Prostate gland (tissue), 2 donors: Measurements from ENCODE around the gene CEP72. TPM values are rescaled to one million over a fixed set of nuclear protein-coding genes. Genes with fewer than 3 reads are reported as not detected.

Experiments used
- DNase-seq: peaks from one replicate; pipeline ENCODE4 v3.0.0-alpha.2; 2019; ENCODE audit warnings: low spot score
- H3K27ac ChIP-seq, 2 donors: fragments of 200-600 bp; sonication (generic); 2 replicates each; pipeline ENCODE4 v1.5.1; 2017 to 2019
- H3K27me3 ChIP-seq: fragments of 200-600 bp; sonication (generic); replicated peaks from 2 replicates; pipeline ENCODE4 v1.5.1; 2019; ENCODE audit not compliant: insufficient read depth
- H3K36me3 ChIP-seq, 2 donors: fragments of 200-600 bp; sonication (generic); 1 replicate in 1 of 2; 2 replicates in 1 of 2; pipeline versions ENCODE4 v1.5.1 to v1.8.1; 2017 to 2019
- H3K4me1 ChIP-seq: fragments of 200-600 bp; sonication (generic); replicated peaks from 2 replicates; pipeline ENCODE4 v1.5.1; 2019
- H3K4me3 ChIP-seq, 2 donors: fragments of 200-600 bp; sonication (generic); 2 replicates each; pipeline ENCODE4 v1.5.1; 2017 to 2019
- H3K9me3 ChIP-seq: fragments of 200-600 bp; sonication (generic); 2 replicates; pipeline ENCODE4 v1.5.1; 2017
- CTCF ChIP-seq, 4 experiments: fragments of 200-600 bp in 2 of 4; fragments of 450-650 bp in 2 of 4; sonication (generic) in 2 of 4; IDR thresholded peaks; 1 replicate in 3 of 4; 2 replicates in 1 of 4; pipeline ENCODE4 v1.5.1; 2016 to 2019; ENCODE audit warnings: antibody characterized with exemption in 4 of 4, mild to moderate bottlenecking in 2 of 4, moderate library complexity in 2 of 4
- POLR2A ChIP-seq: fragments of 450-650 bp; IDR thresholded peaks from one replicate; pipeline ENCODE4 v1.6.1; 2016; ENCODE audit warnings: antibody characterized with exemption, mild to moderate bottlenecking
- POLR2AphosphoS5 ChIP-seq: sonication (generic); formaldehyde crosslinking; IDR thresholded peaks from one replicate; pipeline ENCODE4 v1.6.1; 2017; ENCODE audit warnings: antibody characterized with exemption
- WGBS: methylation state at CpG from one replicate; pipeline ENCODE4 v1.1.5; 2018; 5-methylcytosine and 5-hydroxymethylcytosine counted together
- intact Hi-C: fragments of 100-400 bp; cut with DNase I; formaldehyde crosslinking; loops from one replicate; pipeline ENCODE4 v1.14.2; 2022
- total RNA-seq, 2 donors: library from RNA; depleted of rRNA; stranded (reverse); fragments of >200 nt; gene quantifications; one replicate each; pipeline ENCODE4 v1.1.0, GENCODE V29; 2016

Gene CEP72
- total RNA-seq, 2 donors from 2014 or later: 6.4 to 12.8 TPM

- H3K27ac ChIP-seq: no peak overlapping the region
- intact Hi-C loops: no loop called here
- DNase-seq: no peak
- no peaks in the 10 kb centered on the region for H3K27me3 ChIP-seq
- no peak overlapping the region for H3K4me3 ChIP-seq
- no peak for TF ChIP-seq POLR2AphosphoS5
- 30% methylated on average over 9 of the region's 9 CpGs for WGBS
- no peaks in the 10 kb centered on the region for H3K36me3 ChIP-seq
- H3K4me1 ChIP-seq: no peaks in the 10 kb centered on the region
- H3K9me3 ChIP-seq: no peaks in the 10 kb centered on the region
Measured at GRCh38 chr5:585962-586628, 26.0 kb upstream of the CEP72 start.

DNA sequence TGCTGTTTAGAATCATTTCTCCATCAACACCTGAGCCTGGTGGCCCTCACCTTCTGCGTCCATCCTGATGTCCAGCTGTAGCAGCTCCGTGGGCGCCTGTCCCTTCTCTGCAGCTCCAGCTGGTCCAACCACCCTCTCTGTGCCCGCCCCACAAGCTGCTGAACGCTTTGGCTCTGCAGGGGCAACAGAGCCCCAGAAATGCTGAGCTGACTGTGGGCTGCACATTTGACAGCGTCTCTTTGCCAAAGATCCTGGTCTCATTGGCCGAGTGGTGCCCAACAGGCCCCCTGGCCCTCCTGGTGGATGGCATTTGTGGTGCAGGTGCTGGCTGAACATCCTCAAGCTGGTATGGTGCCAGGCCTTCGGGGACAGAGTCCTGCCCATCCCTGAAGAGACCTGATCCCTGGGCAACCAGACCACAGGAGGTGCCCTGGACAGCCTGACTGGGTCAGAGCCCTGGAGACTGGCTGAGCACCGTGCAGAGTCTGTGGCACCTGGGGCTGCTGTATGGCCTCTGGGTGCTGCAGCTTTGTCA, 25.3 kb upstream of the CEP72 start:
- DNase-seq: no peak

DNA sequence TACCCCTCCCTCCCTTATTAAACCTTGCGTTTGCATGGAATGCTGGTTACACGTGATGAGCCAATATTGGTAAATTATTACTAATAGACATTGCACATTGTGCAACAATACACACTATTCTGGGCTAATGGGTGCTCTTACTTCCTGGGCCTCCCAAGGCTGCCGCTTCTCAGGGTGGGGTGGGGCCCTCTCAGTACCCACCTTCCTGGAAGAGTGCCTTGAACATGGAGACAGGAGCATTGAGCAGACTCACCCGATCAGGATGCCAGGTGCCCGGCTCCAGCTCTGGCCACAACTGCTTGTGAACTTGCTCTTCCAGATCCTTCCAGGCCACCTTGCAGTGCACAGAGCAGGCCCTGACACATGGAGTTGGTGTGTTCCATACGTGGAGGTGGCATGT, 24.7 kb upstream of the CEP72 start:
- H3K27me3 ChIP-seq: peaks cover 10% of the 10 kb centered on the region
- H3K36me3 ChIP-seq: no peaks in the 10 kb centered on the region
- WGBS: 74% methylated on average over 6 of the region's 6 CpGs

More for the DNA sequence above, 25.3 kb upstream of the CEP72 start:
- Histone ChIP-seq H3K9me3 (no peaks in the 10 kb centered on the region), H3K4me3 (no peak overlapping the region), H3K27me3 (peaks cover 4% of the 10 kb centered on the region), H3K27ac (no peak overlapping the region), H3K36me3 (no peaks in the 10 kb centered on the region), H3K4me1 (no peaks in the 10 kb centered on the region)
- WGBS: 64% methylated on average over 9 of the region's 9 CpGs
- intact Hi-C loops: no loop called here
- TF ChIP-seq POLR2A: no peak

GRCh38 chr5:588406-588995, 23.6 kb upstream of the CEP72 start:
- Histone ChIP-seq H3K4me3 (no peak overlapping the region), H3K36me3 (no peaks in the 10 kb centered on the region), H3K9me3 (no peaks in the 10 kb centered on the region), H3K27me3 (peaks cover 13% of the 10 kb centered on the region), H3K4me1 (no peaks in the 10 kb centered on the region), H3K27ac (no peak overlapping the region)
- WGBS: 74% methylated on average over 11 of the region's 11 CpGs
- no peak for TF ChIP-seq POLR2A
- no peak for TF ChIP-seq CTCF (IDR thresholded peaks at IDR 0.05)
- no peak for TF ChIP-seq POLR2AphosphoS5
- DNase-seq: no peak
- intact Hi-C loops: no loop called here

More for the DNA sequence above, 24.7 kb upstream of the CEP72 start:
- no peak for DNase-seq
- Histone ChIP-seq H3K4me3 (no peak overlapping the region), H3K27ac (no peak overlapping the region), H3K4me1 (no peaks in the 10 kb centered on the region), H3K9me3 (no peaks in the 10 kb centered on the region)
- intact Hi-C loops: no loop called here
- TF ChIP-seq POLR2AphosphoS5 (no peak), CTCF (IDR thresholded peaks at IDR 0.05) (no peak), POLR2A (no peak)

DNA sequence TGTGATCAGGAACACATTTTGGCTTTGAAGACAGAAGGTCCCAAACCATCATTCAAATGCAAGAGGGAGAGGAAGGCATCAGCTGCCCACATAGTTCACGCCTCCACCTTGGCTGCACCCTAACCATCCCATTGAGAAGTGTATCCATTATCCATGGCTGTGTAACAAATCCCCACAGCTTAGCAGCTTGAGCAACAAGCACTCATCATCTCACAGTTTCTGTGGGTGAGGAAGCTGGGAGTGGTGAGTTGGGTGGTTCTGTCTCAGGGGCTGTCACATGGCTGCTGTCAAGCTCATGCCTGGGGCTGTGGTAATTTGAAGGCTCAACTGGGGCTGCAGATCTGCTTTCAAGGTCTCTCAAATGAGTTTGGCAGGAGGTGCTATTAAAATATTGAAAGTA, 23.0 kb upstream of the CEP72 start:
- no peaks in the 10 kb centered on the region for H3K9me3 ChIP-seq
- no peak for DNase-seq
- no peak overlapping the region for H3K27ac ChIP-seq
- H3K4me1 ChIP-seq: no peaks in the 10 kb centered on the region
- intact Hi-C loops: no loop called here
- H3K4me3 ChIP-seq: no peak overlapping the region
- no peaks in the 10 kb centered on the region for H3K36me3 ChIP-seq
- TF ChIP-seq POLR2A (no peak), POLR2AphosphoS5 (no peak), CTCF (IDR thresholded peaks at IDR 0.05) (no peak)
- 77% methylated on average over 1 of the region's 1 CpG for WGBS
- H3K27me3 ChIP-seq: peaks cover 15% of the 10 kb centered on the region

DNA sequence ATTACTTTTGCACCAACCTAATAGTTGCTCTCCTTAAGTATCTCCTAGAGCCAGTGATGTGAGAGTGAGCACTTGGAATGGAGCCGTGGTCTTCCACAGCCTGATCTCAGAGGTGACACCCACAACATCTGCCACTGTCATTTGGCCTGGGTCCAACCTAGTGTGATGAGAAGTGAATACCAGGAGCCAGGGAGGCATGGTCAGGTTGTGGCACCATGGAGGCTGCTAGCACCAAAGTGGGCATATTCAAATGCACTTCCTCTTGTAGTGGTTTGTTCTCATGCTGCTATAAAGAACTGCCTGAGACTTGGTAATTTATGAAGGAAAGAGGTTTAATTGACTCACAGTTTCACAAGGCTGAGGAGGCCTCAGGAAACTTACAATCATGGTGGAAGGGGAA, 22.6 kb upstream of the CEP72 start:
- H3K27ac ChIP-seq: no peak overlapping the region
- no peak overlapping the region for H3K4me3 ChIP-seq
- peaks cover 15% of the 10 kb centered on the region for H3K27me3 ChIP-seq
- H3K4me1 ChIP-seq: no peaks in the 10 kb centered on the region
- no peak for DNase-seq
- H3K9me3 ChIP-seq: no peaks in the 10 kb centered on the region
- 82% methylated on average over 1 of the region's 1 CpG for WGBS
- intact Hi-C loops: no loop called here
- H3K36me3 ChIP-seq: no peaks in the 10 kb centered on the region
- TF ChIP-seq POLR2AphosphoS5: no peak
